ENCODE data around the gene NLRP9. TPM values are rescaled to one million over a fixed set of nuclear protein-coding genes. Genes with fewer than 3 reads are reported as not detected.

The NLRP9 gene
- total RNA-seq, 1 experiment from 2014 or later, result not detected

DNA sequence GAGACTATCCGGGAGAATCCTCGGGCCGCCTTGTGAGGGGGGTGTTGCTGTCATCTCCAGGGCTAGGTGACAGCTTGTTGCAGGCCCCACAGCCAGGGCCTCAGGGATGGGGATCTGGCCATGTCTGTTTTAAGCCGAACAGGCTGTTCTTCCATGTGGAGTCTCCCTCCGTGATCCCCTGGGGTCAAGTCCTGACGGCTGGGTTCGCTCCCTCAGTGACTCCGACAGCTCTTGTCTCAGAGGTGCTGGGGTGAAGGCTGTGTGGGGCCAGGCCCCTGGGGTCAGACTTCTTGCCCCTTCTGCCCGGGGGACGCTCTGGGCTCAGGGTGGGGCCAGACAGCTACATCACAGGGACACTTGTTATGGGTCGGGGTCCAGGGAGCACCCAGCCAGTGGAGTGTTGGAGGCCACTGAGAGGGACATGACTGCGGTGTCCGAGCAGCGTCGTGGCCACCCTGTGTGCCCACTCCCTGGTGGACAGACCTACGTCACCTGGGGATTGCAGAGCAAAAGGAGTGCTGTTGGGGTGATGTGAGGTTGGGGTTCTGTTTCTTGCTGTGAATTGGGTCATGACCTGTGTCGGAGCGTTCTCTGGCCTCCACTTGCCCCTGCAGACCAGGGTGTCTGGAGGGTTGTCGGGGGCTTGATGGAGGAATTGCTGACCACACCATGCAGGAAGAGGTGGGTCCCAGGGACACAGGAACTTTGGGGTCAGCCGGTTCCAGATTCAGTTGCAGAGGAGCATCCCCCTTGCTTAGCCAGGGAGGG lies 41.7 kb downstream of the NLRP9 start:
- DNase-seq, result peak; percentile 33
- Histone ChIP-seq H3K4me3 (ENCODE audit: insufficient read depth, low read depth, low read length) (no peak overlapping the region), H3K36me3 (replicated peaks; ENCODE audit: control insufficient read depth, insufficient read depth, low read length) (peaks cover 10% of the 10 kb centered on the region), H3K27me3 (ENCODE audit: control insufficient read depth, insufficient read depth, low read length) (no peaks in the 10 kb centered on the region)

DNA sequence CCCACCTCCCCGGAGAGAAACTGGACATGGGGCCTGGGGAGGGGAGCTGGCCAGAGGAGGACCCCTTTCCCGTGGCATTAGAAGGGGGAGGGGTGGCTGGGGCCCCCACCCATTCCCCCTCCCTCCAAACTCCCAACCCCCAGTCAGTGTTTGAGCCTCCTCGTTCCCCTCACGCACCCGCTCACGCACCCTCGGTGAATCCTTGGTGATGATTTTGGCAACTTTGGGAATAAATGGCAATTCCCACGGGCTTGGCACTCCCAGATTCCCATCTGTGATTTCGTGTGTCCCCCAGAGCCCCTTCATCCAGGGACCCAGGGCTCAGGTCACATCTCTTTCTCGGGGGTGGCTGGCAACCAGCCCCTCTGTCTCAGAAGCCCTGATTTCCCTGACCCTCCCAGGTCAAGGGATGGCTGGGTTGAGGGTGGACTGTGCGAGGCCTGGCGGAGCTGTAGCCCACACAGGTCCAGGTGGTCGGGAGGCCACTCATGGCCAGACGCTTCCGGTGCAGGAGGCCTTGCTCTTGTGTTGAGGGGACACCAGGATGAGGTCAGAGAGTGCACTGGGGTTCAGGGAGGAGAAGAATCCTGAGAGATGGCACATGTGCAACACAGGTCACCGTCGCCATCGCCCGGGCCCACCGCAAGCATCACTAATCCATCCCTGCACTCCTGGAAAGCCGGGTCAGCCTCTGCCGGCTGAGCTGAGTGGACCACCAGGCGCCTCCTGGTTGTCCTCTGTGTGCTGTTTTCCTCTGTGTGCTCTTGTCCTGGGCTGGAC lies 42.5 kb downstream of the NLRP9 start:
- no peaks in the 10 kb centered on the region for H3K27me3 ChIP-seq (ENCODE audit: control insufficient read depth, insufficient read depth, low read length)
- no peak overlapping the region for H3K4me3 ChIP-seq (ENCODE audit: insufficient read depth, low read depth, low read length)
- DNase-seq, result peak; percentile 42
- peaks cover 10% of the 10 kb centered on the region for H3K36me3 ChIP-seq (replicated peaks; ENCODE audit: control insufficient read depth, insufficient read depth, low read length)

- no peaks in the 10 kb centered on the region for H3K27me3 ChIP-seq (ENCODE audit: control insufficient read depth, insufficient read depth, low read length)
- no peak overlapping the region for H3K4me3 ChIP-seq (ENCODE audit: insufficient read depth, low read depth, low read length)
- H3K36me3 ChIP-seq (replicated peaks; ENCODE audit: control insufficient read depth, insufficient read depth, low read length), result peaks cover 11% of the 10 kb centered on the region
- DNase-seq, result peak; percentile 65
These were observed 43.3 kb downstream of the NLRP9 start for GRCh38 chr19:55694656-55695491.

DNA sequence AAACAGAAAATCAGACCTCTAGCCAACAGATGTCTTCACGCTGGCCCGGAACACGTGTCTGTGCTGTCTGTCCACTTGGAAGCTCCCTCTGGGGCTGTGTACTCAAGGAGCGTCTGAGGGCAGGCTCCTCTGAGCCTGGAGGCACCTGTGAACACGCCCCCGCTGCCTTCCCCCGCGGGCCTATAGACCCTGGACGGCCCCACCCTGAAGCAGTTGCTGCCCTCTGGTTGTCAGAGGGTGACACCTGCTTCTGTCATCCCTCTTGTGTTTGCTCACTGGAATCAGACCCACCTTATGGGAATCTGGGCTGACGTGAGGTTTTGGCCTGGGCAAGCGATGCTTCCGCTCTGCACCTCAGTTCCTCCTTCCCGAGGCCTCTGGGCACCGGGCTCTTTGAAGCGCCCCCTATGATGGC lies 44.0 kb downstream of the NLRP9 start:
- peaks cover 11% of the 10 kb centered on the region for H3K36me3 ChIP-seq (replicated peaks; ENCODE audit: control insufficient read depth, insufficient read depth, low read length)
- no peaks in the 10 kb centered on the region for H3K27me3 ChIP-seq (ENCODE audit: control insufficient read depth, insufficient read depth, low read length)
- no peak overlapping the region for H3K4me3 ChIP-seq (ENCODE audit: insufficient read depth, low read depth, low read length)
- DNase-seq, result peak; percentile 56

- Histone ChIP-seq H3K27me3 (ENCODE audit: control insufficient read depth, insufficient read depth, low read length) (no peaks in the 10 kb centered on the region), H3K4me3 (ENCODE audit: insufficient read depth, low read depth, low read length) (no peak overlapping the region), H3K36me3 (replicated peaks; ENCODE audit: control insufficient read depth, insufficient read depth, low read length) (peaks cover 11% of the 10 kb centered on the region)
- peak; percentile 54 for DNase-seq
These were observed 44.7 kb downstream of the NLRP9 start for GRCh38 chr19:55693336-55693974.

DNA sequence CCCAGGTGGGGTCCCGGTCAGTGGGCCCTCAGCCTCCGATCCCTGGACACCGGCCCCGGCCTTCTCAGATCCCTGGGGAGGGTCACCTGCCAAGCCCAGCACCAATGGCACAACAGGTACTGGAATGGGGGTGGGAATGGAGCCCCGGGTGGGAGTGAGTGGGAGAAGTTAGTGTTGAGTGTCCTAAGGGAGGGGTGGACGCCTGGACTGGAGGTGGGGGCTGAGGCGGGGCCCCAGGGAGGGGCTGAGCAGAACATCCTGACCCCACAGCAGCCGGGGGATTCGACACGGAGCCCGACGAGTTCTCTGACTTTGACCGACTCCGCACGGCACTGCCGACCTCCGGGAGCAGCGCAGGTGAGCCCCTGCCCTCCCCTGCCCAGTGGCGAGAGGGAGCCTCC lies 45.5 kb downstream of the NLRP9 start:
- no peak overlapping the region for H3K4me3 ChIP-seq (ENCODE audit: insufficient read depth, low read depth, low read length)
- peaks cover 11% of the 10 kb centered on the region for H3K36me3 ChIP-seq (replicated peaks; ENCODE audit: control insufficient read depth, insufficient read depth, low read length)
- H3K27me3 ChIP-seq (ENCODE audit: control insufficient read depth, insufficient read depth, low read length), result no peaks in the 10 kb centered on the region
- peak; percentile 65 for DNase-seq

- DNase-seq, result peak; percentile 66
- Histone ChIP-seq H3K4me3 (ENCODE audit: insufficient read depth, low read depth, low read length) (no peak overlapping the region), H3K27me3 (ENCODE audit: control insufficient read depth, insufficient read depth, low read length) (no peaks in the 10 kb centered on the region), H3K36me3 (replicated peaks; ENCODE audit: control insufficient read depth, insufficient read depth, low read length) (peaks cover 11% of the 10 kb centered on the region)
These were observed 46.4 kb downstream of the NLRP9 start for GRCh38 chr19:55691561-55692481.

DNA sequence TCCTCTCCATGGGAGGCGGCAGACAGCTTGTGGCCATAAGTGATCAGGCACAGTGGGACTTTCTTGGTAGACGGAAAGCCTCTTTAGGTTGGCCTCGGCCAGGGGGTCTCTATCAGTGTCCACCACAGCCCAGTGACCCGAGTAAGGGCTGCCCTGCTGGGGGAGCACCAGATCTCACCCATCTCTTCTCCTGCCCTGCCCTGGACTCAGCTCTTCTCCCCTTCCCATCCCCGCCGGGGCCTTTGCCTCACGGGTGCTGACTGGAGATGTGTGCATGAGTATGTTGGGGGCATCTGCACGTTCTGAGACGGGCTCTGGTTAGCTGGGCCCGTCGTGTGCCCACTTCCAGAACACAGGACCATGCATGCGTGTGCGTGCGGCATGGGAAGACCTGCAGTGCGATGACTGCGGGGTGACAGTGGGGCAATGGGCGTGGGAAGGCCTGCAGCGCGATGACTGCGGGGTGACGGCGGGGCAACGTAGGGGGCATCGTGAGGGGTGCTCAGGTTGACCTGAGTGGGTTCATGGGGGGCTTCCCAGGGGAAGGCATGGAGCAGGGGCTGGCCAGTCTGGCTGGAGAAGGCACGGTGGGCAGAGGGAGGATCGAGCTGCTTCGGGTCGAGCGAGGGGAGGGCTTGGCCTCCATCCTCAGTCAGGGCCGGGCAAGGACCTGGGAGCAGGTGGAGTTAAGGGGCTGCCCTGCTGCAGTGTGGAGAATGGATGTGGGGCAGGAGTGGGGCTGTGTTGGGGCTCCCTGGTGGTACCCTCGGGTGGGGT lies 47.2 kb downstream of the NLRP9 start:
- no peak overlapping the region for H3K4me3 ChIP-seq (ENCODE audit: insufficient read depth, low read depth, low read length)
- peak; percentile 56 for DNase-seq
- no peaks in the 10 kb centered on the region for H3K27me3 ChIP-seq (ENCODE audit: control insufficient read depth, insufficient read depth, low read length)
- peaks cover 7% of the 10 kb centered on the region for H3K36me3 ChIP-seq (replicated peaks; ENCODE audit: control insufficient read depth, insufficient read depth, low read length)

- Histone ChIP-seq H3K36me3 (replicated peaks; ENCODE audit: control insufficient read depth, insufficient read depth, low read length) (peaks cover 7% of the 10 kb centered on the region), H3K4me3 (ENCODE audit: insufficient read depth, low read depth, low read length) (no peak overlapping the region), H3K27me3 (ENCODE audit: control insufficient read depth, insufficient read depth, low read length) (no peaks in the 10 kb centered on the region)
- peak; percentile 56 for DNase-seq
These were observed 48.0 kb downstream of the NLRP9 start for GRCh38 chr19:55690109-55690768.

GRCh38 chr19:55689411-55690108 lies 48.6 kb downstream of the NLRP9 start:
- peak; percentile 59 for DNase-seq
- H3K4me3 ChIP-seq (ENCODE audit: insufficient read depth, low read depth, low read length), result no peak overlapping the region
- H3K36me3 ChIP-seq (replicated peaks; ENCODE audit: control insufficient read depth, insufficient read depth, low read length), result peaks cover 5% of the 10 kb centered on the region
- H3K27me3 ChIP-seq (ENCODE audit: control insufficient read depth, insufficient read depth, low read length), result no peaks in the 10 kb centered on the region

DNA sequence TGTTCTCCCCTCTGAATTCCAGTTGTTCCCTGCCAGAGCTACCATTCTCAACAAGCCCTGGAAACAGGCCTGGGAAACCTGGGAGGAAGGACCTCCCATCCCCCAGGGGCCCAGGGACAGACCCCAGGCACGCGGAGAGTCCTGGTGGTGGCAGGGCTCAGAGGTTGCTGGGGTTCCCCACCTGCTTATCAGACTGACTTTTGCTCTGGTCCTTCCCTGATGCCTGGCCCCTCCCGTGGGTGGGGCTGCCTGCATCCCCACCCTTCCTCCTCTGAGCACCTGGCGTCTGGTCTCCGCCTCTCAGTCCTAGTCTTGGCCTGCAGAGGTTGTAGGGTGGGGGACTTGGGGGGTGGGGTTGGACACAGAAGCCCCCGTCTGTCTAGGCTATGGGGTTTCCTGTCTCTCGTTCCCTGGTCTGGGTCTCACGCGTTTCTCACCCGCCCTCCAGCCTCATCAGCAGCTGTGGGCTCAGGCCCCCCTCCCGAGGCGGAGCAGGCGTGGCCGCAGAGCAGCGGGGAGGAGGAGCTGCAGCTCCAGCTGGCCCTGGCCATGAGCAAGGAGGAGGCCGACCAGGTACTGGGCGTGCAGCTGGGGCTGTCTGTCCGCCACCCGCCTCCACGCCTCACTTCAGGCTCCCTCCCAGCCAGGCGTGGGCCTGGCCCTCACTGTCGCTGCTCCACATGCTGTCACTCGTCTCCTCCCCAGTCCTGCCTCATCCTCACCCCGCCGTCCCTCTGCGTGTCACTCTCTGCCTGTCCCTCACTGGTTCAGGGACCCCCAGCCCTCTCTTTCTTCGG lies 49.6 kb downstream of the NLRP9 start:
- H3K36me3 ChIP-seq (replicated peaks; ENCODE audit: control insufficient read depth, insufficient read depth, low read length), result peaks cover 2% of the 10 kb centered on the region

More for the DNA sequence above, 49.6 kb downstream of the NLRP9 start:
- Histone ChIP-seq H3K4me3 (ENCODE audit: insufficient read depth, low read depth, low read length) (no peak overlapping the region), H3K27me3 (ENCODE audit: control insufficient read depth, insufficient read depth, low read length) (no peaks in the 10 kb centered on the region)
- peak; percentile 75 for DNase-seq
